Measurements from ENCODE around the gene BLMH. TPM values are rescaled to one million over a fixed set of nuclear protein-coding genes. Genes with fewer than 3 reads are reported as not detected.

Gene BLMH
- total RNA-seq, 1 experiment from 2014 or later = 33.7 TPM

DNA sequence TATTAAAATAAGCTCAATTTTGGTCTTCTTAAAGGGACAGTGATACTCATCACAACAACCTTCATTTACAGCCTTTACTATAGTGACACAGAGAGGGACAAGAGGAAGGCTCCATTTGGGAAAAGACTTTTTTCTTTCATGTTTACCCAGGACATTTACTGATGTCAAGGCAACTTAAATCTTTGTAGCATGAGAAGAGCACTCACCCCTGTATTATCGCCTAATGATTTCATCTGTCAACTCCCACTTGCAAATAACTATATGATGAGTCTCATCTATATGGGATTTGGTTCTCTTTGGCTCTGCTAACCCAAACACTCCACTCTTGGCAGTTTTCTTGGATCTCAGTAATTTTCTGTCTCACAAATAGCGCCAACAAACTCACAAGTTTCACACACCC, 24.1 kb downstream of the BLMH start:
- BruUV-seq (replicated peaks) = no TSS peak
- no peaks in the 10 kb centered on the region for H3K9me3 Mint-ChIP-seq (ENCODE audit: low read depth, unreplicated experiment)
- no peak for DNase-seq
- intact Hi-C loops (cut with micrococcal nuclease; ENCODE audit: unreplicated experiment) = no loop called here
- H3K27ac Mint-ChIP-seq (ENCODE audit: unreplicated experiment) = no peak overlapping the region
- H3K27me3 Mint-ChIP-seq (ENCODE audit: unreplicated experiment) = no peaks in the 10 kb centered on the region
- no peak overlapping the region for H3K4me3 Mint-ChIP-seq (ENCODE audit: low read depth, unreplicated experiment)
- no peaks in the 10 kb centered on the region for H3K4me1 Mint-ChIP-seq (ENCODE audit: low read depth, unreplicated experiment)
- peaks cover 12% of the 10 kb centered on the region for H3K36me3 Mint-ChIP-seq (ENCODE audit: insufficient read depth, unreplicated experiment)
- no peak for TF ChIP-seq CTCF (IDR thresholded peaks at IDR 0.05; ENCODE audit: unreplicated experiment)
- CTCF ChIA-PET = interaction anchor here (0.5 to 0.6 kb wide), 2 partner anchors 253 to 460 kb away, joined by 3 to 5 read pairs; no protein-coding TSS in a partner anchor

DNA sequence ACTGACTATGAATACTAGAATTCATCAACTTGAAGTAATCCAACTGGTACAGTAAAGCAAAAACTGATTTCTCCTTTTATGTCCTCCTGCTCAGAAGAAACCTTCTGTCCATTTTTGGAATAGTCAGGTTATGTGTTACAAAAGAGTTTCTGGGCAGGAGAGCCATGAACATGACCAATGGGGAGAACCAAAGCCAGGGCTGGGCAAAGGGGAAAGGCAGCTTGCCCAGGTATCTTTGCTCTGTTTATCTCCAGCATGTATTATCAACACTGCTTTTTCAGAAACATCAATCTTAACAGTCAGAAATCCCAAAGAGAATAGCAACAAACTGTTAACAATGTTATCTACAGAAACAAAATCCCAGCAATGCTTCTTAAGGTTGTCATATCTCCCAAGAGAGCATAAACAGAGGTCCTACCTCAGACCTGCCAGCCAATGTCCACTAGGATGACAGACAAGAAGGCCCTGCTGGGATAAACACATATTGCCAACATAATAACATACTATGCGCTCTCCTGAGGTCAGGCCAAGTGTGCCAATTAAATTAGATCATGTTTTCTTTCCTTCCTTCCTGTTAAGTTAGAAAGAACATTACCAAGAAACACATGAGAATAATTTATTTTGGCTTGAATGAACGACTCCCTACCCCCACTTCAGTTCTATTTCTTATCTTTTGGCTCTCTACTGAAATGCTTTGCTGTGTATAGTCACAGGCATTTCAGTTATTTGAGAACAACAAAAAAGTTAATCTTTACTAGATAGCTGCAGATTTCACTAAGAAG, 28.0 kb downstream of the BLMH start:
- H3K4me1 Mint-ChIP-seq (ENCODE audit: low read depth, unreplicated experiment) = no peaks in the 10 kb centered on the region
- DNase-seq = no peak
- CTCF ChIA-PET = interaction anchor here (1.0 kb wide), 1 partner anchor 11 kb away, joined by 3 read pairs; no protein-coding TSS in a partner anchor
- H3K36me3 Mint-ChIP-seq (ENCODE audit: insufficient read depth, unreplicated experiment) = no peaks in the 10 kb centered on the region
- H3K9me3 Mint-ChIP-seq (ENCODE audit: low read depth, unreplicated experiment) = no peaks in the 10 kb centered on the region
- H3K27me3 Mint-ChIP-seq (ENCODE audit: unreplicated experiment) = no peaks in the 10 kb centered on the region
- no TSS peak for BruUV-seq (replicated peaks)
- H3K4me3 Mint-ChIP-seq (ENCODE audit: low read depth, unreplicated experiment) = no peak overlapping the region
- no peak overlapping the region for H3K27ac Mint-ChIP-seq (ENCODE audit: unreplicated experiment)
- intact Hi-C loops (cut with micrococcal nuclease; ENCODE audit: unreplicated experiment) = no loop called here
- no peak for TF ChIP-seq CTCF (IDR thresholded peaks at IDR 0.05; ENCODE audit: unreplicated experiment)

DNA sequence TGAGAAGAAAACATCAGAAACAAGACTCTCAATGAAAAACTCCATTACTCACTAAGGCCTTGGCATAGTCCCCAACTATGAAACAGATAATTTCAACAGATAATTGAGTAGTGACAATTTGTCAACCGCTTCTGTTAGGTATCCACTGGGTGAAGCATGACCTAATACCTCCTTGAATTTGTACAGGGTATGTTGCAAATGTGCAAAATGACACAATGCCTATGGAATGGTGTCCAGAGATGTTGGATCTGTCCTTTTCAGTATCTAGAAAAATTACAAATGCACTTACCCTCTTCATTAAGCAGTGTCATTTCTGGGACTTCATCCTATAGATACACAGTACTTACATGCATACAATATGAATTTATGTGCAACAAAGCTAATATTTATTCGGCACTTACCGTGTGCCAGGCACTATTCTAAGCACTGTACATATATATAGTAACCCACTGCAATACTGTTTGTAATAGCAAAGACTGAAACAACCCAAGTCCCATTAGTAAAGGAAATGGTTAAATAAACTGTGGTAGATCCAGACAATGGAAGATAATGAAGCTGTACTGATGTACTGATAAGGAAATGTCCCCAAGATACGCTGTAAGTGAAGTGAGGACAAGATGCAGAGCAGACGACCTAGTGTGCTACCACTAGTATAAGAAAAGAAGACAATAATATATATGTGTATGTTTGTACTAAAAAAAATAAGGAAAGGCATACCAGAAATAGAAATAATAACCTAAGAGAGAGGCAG, 34.8 kb downstream of the BLMH start:
- Mint-ChIP-seq H3K27me3 (ENCODE audit: unreplicated experiment) (no peaks in the 10 kb centered on the region), H3K9me3 (ENCODE audit: low read depth, unreplicated experiment) (no peaks in the 10 kb centered on the region), H3K4me1 (ENCODE audit: low read depth, unreplicated experiment) (no peaks in the 10 kb centered on the region), H3K36me3 (ENCODE audit: insufficient read depth, unreplicated experiment) (no peaks in the 10 kb centered on the region), H3K27ac (ENCODE audit: unreplicated experiment) (no peak overlapping the region), H3K4me3 (ENCODE audit: low read depth, unreplicated experiment) (no peak overlapping the region)
- no TSS peak for BruUV-seq (replicated peaks)
- intact Hi-C loops (cut with micrococcal nuclease; ENCODE audit: unreplicated experiment) = no loop called here
- TF ChIP-seq CTCF (IDR thresholded peaks at IDR 0.05; ENCODE audit: unreplicated experiment) = no peak
- CTCF ChIA-PET = no interaction called here
- DNase-seq = no peak

DNA sequence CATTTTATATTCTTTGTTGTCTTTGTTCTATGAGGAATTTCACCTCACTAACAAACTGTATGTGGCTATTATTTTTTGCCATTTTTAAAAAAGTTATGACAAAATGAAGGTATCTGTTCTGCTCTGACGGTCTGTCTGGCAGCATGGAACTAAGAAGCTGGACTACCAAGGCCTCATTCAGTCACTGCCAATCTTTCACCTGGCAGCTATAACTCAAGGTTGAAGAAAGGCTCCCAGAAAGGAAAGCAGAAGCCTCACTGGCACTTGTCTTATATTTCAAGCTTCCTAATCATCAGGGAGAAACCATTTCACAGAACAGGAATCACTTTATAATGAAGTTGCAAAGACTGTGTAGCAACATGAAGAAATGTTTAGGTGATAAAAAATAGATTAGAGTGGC, 37.6 kb downstream of the BLMH start:
- intact Hi-C loops (cut with micrococcal nuclease; ENCODE audit: unreplicated experiment) = no loop called here
- BruUV-seq (replicated peaks) = no TSS peak
- H3K27ac Mint-ChIP-seq (ENCODE audit: unreplicated experiment) = no peak overlapping the region
- no peak for TF ChIP-seq CTCF (IDR thresholded peaks at IDR 0.05; ENCODE audit: unreplicated experiment)
- no peaks in the 10 kb centered on the region for H3K27me3 Mint-ChIP-seq (ENCODE audit: unreplicated experiment)
- H3K4me3 Mint-ChIP-seq (ENCODE audit: low read depth, unreplicated experiment) = no peak overlapping the region
- DNase-seq = no peak
- no peaks in the 10 kb centered on the region for H3K4me1 Mint-ChIP-seq (ENCODE audit: low read depth, unreplicated experiment)
- H3K36me3 Mint-ChIP-seq (ENCODE audit: insufficient read depth, unreplicated experiment) = no peaks in the 10 kb centered on the region
- CTCF ChIA-PET = interaction anchor here (0.6 kb wide), 1 partner anchor 26 kb away, joined by 5 read pairs; no protein-coding TSS in a partner anchor
- no peaks in the 10 kb centered on the region for H3K9me3 Mint-ChIP-seq (ENCODE audit: low read depth, unreplicated experiment)
